ENCODE results near the gene SGMS1.

The SGMS1 gene

DNA sequence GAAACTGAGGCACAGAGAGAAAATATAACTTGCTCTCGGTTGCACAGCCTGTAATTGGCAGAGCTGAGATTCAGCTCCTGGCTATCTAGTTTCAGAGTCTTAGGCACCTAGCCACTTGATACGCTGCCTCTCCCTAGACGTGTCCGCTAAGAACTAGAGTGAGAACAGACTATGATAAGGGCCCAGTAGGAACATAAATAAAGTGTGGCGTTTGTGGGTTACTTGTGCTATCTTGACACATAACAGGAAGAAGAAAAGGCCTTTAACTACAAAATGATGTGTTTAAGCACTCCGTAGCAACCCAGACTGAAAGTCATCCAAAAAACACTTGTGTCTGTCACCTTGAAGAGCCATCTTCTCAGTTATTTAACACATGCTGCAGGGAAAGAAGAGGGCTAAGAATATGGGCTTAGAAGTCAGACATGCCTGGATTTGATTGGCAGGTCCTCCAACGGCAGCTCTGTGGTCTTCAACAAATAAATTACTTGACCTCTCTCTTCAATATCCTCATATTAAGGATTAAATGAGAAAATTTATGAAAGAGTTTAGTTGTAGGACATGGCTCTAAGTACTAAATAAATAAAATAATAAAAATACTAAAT lies 96.2 kb downstream of the SGMS1 start:
- DNase-seq: no peak
- in situ Hi-C loops (cut with HindIII; ENCODE audit: low pct_ligation_motif_present, low pct_unique_long_range_greater_than_20kb, low sequenced_read_pairs): no loop called here

DNA sequence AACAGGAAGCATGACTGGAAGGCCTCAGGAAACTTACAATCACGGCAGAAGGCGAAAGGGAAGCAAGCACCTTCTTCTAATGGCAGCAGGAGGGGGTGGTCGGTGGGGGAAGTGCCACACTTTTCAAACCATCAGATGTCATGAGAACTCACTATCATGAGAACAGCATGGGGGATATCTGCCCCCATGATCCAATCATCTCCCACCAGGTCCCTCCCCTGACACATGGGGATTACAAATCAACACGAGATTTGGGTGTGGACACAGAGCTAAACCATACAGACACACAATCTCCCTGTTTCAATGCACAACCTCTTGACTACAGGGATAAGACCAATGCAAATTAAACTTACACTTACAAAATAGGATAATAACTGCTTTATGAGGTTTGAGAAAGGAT lies 97.6 kb downstream of the SGMS1 start:
- DNase-seq: no peak
- in situ Hi-C loops (cut with HindIII; ENCODE audit: low pct_ligation_motif_present, low pct_unique_long_range_greater_than_20kb, low sequenced_read_pairs): no loop called here

DNA sequence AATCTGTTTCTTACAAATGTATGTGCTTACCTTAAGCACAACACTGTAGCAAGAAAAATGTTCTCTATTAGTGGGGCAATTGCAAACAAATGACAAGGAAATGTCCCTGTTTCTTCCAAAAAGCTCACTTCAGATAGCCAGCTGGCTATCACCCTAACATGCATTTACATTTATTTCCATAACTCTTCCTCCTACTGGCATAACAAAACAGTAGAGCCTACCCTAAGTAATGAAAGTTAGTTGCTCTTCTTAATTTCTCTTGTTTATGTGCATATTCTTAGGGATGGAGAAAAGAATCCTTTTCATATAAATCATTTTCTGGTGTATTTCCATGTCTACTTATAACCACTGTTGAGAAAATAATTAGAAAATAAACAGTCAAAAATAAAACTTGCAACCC lies 100.4 kb downstream of the SGMS1 start:
- no peak for DNase-seq
- in situ Hi-C loops (cut with HindIII; ENCODE audit: low pct_ligation_motif_present, low pct_unique_long_range_greater_than_20kb, low sequenced_read_pairs): no loop called here

DNA sequence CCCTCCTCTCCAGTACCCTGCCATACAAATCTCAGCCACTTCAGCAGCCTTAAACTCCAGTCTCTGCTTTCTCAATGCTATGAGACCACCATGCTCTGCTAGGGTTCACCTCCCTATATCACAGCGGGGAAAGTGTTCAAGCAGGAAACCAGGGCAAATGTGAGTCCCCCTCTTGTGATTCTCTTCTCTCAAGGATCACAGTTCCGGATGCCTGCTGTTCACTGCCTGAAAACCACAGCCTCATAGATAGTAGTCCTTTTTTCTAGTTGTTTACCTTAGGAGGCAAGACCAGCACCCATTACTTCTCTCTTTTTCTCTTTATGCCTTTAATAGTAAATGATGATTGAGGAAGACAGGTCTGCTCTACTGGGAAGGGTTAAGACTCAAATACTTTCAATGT lies 100.8 kb downstream of the SGMS1 start:
- in situ Hi-C loops (cut with HindIII; ENCODE audit: low pct_ligation_motif_present, low pct_unique_long_range_greater_than_20kb, low sequenced_read_pairs): no loop called here
- DNase-seq: no peak

DNA sequence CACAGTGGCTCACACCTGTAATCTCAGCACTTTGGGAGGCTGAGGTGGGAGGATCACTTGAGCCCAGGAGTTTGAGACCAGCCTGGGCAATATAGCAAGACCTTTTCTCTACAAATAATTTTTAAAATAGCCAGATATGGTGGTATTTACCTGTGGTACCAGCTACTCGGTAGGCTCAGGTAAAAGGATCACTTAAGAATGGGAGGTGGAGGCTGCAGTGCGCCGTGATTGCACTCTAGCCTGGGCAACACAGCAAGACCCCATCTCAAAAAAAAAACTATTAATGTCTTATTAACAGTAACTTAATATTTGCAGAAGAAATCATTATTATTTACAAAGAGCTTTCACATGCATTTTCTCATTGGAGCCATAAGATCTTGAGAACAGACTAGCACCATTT lies 103.6 kb downstream of the SGMS1 start:
- DNase-seq: no peak
- in situ Hi-C loops (cut with HindIII; ENCODE audit: low pct_ligation_motif_present, low pct_unique_long_range_greater_than_20kb, low sequenced_read_pairs): no loop called here

DNA sequence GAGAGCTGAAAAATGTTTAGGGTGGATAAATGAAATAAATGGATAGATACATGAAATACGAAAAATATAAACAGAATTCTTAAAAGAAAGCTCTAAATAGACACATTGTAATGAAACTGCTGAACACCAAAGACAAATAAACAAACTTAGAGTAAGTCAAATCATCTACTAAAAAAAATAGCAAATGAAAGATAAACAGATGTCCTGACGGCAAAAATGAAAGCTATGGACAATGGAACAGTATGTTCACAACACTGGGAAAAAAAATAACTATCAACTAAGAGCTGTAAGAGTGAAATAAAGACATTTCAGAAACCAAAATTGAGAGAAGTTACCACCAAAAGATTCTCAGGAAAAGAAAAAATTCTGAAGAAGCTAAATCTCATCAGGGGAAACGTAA lies 106.1 kb downstream of the SGMS1 start:
- no peak for DNase-seq
- in situ Hi-C loops (cut with HindIII; ENCODE audit: low pct_ligation_motif_present, low pct_unique_long_range_greater_than_20kb, low sequenced_read_pairs): no loop called here

DNA sequence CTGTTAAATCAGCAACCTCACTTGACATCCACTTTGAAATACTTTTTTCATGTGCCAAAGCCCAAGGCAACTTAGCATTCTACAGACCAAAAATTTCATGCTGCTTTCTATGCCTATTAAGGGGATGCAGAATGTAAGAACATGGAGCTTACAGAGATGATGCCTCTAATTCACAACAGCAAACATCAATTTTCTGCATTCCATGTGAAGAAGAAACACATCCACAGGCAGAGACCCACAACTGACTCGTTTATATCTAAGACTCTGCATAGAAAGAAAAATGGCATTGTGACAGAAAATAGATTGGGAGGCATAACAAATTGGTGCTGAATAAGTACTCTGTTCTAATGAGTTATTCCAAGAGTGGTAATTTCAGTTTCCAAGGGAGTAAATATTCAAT lies 107.6 kb downstream of the SGMS1 start:
- in situ Hi-C loops (cut with HindIII; ENCODE audit: low pct_ligation_motif_present, low pct_unique_long_range_greater_than_20kb, low sequenced_read_pairs): no loop called here
- DNase-seq: no peak

DNA sequence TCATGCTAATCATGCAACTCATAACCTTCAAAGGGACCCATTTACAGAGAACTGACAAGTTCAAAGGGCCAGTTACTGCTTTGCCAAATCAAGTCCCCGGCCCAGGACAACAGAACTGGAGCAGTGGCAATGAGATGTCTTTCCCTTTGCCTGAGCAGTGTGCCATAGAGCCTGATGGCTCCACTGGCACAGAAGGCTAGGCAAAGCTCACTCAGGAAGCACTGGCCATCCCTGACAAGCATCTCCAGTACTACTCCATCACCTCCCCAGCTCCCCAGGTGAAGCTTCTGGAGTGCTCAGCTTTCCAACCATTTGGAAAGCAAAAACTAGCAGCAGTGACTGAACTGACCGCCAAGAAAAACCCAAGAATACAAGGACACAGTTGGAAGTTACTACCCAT lies 108.3 kb downstream of the SGMS1 start:
- no peak for DNase-seq
- in situ Hi-C loops (cut with HindIII; ENCODE audit: low pct_ligation_motif_present, low pct_unique_long_range_greater_than_20kb, low sequenced_read_pairs): no loop called here

DNA sequence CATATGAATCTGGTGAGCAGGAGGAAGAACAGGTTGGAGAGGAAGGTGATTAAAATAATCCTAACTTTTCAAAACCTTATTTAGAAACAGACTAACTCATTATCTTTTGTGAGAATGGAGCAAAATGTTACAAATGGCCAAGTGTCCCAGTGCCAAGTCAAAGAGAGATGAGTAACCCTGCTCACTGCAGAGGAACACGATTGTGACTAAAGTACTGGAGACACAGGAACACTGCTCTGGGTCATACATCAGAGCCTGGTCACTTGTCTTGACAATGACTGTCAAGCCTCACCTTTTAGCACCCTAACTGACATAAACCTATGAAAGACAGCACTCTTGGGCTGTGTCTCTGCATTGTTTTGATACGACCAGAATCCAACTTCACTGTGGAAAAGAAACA lies 108.8 kb downstream of the SGMS1 start:
- in situ Hi-C loops (cut with HindIII; ENCODE audit: low pct_ligation_motif_present, low pct_unique_long_range_greater_than_20kb, low sequenced_read_pairs): no loop called here
- no peak for DNase-seq

DNA sequence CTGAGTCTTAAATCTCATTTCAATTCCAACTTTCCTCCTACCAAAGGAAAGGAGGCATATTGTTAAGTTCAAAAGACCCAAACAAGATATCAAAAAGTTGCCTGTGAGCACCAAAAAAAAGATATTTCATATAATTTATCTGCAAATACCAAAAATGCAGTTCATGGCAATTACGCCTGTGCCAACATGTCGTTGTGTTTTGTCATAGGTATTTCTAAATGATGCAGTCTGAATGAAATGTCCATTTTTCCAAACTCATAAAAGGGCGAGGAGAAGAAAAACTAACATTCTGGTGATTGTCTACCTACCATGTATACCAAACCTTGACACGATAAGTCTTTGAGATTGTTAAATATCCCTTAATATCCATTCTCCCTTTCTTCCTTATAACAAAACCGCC lies 109.8 kb downstream of the SGMS1 start:
- DNase-seq: no peak
- in situ Hi-C loops (cut with HindIII; ENCODE audit: low pct_ligation_motif_present, low pct_unique_long_range_greater_than_20kb, low sequenced_read_pairs): no loop called here

DNA sequence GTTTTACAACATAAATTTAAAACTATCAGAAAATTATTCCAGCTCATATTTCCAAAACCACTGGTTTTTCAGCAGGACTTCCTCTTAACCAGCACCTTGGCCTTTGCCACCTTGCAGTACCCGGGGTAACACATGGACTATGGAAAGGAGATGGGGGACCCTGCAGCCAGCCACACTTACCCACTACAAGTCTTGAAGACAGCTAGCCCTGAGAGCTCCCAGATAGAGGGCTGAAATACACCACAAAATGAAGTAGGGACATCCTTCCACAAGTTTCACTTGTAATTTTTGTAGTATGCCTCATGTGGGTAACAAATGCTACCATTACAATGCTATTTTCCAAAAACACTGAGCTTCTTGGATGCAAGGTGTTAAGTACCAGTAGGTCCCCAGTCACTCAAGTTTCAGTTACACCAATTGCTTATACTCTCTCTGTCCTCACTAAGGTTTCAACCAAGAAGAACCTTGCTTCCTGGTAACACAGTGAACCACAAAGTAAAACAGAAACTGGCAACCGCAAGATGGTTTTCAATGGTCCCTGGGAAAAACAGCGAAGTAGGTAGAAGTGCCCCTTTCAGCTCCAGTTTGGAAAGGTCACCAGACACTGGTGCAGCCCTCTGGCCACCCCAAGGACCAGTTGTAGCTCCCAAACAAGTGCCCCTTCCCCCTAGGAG lies 110.9 kb downstream of the SGMS1 start:
- no peak for DNase-seq
- in situ Hi-C loops (cut with HindIII; ENCODE audit: low pct_ligation_motif_present, low pct_unique_long_range_greater_than_20kb, low sequenced_read_pairs): no loop called here

DNA sequence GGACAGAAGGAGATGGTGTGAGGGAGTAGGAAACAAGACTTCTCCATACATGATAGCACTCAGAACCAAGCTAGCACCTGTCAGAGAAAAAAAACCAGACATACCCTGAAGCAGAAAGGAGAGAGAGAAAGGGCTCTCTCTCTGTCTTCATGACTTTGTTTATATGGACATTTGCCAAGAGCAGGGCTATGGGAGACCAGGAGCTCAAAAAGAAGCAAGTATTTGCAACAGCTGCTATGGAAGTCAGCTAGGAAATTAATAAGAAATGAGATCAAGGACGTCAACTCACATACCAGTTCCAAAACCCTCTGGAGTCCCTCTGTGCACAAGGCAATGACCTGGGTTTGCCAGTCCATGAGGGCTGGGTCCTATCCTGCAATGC lies 111.6 kb downstream of the SGMS1 start:
- DNase-seq: no peak
- in situ Hi-C loops (cut with HindIII; ENCODE audit: low pct_ligation_motif_present, low pct_unique_long_range_greater_than_20kb, low sequenced_read_pairs): no loop called here

DNA sequence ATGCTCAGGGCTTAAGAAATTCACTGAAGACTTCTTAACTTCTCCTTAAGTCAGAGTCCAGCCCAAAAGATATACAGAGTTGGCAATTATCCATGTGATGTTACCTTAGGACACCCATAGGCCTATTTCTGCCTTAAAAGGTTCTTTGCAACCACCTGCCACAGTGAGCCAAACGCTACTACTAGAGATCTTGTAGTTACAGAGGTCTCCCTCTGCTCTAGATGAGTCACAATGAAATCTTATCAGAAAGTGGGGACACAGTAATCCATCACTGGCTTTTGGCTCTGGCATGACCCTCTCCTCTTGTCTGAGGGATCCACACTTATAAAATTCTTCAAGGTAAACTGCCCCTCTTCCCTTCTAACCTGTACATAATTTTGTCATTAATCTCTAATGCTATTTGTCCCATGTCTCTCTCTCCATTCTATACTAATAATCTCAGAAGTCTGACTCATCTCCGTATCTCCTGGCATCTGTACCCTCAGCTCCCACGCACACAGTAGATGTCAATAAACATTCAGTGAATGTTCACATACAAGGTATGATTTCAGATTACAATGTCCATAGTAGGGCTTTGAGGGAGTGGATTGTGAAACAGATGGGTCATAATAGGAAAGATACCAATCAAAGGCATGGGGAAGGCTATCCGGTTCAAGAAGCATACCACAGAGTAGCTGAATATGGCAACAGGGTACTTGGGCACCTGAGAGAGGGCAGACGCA lies 112.1 kb downstream of the SGMS1 start:
- no peak for DNase-seq
- in situ Hi-C loops (cut with HindIII; ENCODE audit: low pct_ligation_motif_present, low pct_unique_long_range_greater_than_20kb, low sequenced_read_pairs): no loop called here

DNA sequence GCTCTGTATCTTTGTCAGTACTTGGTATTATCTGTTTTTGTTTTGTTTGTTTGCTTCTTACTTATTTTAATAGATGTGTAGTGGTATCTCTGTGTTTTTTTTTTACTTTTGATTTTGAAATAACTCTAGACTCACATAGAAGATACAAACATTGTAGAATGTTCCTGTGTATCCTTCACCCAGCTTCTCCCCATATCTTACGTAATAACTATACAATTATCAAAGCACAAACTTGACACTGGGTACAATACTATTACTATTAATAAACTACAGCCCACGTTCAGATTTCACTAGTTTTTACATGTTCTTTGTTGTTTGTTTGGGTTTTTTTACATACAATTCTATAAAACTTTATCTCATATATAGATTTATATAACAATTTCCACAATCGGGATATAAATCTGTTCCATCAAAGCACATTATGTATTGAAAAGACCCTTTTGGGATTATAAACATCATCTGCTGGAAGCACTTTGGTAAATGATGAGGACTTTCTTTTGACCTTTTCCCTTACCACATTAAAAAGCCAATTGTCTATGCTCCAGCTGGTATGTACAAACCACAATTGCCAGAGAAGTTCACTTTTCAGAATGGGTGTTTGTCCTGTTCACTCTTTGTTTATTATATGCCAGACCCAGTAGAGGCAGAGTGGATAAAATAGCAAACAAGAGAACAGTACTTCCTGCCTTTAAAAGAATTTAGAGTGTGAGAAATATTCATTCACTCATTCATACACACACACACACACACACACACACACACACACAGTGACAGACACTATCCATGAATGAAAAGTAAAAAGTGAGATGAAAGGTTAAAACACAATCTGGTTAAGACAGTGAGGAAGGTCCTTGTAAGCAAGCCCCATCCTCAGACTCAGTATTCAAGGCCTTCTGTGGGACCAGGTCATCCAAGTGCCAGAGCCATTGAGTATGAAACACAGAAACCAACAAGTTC lies 113.0 kb downstream of the SGMS1 start:
- in situ Hi-C loops (cut with HindIII; ENCODE audit: low pct_ligation_motif_present, low pct_unique_long_range_greater_than_20kb, low sequenced_read_pairs): no loop called here
- no peak for DNase-seq

DNA sequence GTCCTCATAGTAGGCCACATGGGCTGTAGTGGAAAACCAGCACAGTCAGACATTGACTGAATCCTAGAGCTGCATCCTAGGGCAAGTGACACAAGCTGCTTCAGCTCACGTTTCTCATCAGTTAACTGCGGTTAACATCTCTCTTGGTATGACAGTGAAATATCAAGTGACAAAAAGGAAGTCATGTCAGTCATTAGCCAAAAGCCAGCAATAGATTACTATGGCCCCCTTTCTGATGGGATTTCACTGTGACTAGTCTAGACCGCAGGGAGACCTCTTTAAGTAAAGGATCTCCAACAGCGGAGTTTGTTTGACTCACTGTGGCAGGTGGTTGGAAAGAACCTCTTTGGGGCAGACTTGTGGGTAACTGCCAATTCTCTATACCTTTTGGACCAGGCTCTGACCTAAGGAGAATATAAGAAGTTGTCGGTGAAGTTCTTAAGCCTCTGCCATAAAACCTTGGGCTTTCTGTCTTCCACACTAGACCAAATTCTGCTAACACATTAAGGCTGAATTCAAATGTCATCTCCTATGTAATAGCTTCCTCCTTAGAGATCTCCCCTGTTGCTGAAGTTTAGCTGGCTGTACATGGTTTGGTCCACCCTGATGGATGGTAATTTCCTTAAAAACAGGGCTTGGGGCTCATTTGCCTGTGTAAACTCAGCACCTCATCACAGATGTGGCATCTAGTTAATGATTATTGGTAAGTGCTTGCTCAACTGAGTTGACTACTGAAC lies 115.3 kb downstream of the SGMS1 start:
- in situ Hi-C loops (cut with HindIII; ENCODE audit: low pct_ligation_motif_present, low pct_unique_long_range_greater_than_20kb, low sequenced_read_pairs): no loop called here
- peak; percentile 34 for DNase-seq

DNA sequence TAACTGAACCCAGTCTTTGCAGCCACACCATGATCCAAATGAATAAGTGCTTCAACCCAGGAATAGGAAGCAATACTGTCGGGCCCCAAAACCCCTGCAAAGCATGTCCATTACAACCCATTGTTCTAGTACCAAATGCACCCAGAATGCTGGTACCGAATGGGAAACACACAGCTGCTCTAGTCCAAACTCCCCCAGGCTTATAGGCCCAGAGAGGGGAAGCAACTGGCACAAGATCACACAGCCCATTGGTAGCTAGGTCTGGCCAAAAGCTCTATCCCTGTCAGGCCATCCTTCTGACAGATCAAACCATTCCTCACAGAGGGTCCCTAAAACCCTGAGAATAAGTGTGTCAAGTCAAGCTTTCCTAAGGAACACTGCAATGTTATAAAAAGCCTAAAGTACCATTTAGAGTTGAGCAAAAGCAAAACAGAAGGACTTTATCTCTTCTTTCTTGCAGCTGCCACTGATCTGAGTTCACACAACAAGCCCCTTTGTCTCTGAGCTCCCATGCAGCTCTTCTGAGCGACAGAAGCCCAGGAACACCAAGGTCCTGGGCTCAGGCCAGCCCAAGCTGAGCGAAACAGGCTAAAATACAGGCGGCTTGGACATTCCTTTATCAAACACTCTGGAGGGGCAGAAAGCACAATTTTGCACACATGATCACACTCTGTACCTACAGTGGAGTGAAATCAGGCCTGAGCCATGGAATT lies 116.7 kb downstream of the SGMS1 start:
- in situ Hi-C loops (cut with HindIII; ENCODE audit: low pct_ligation_motif_present, low pct_unique_long_range_greater_than_20kb, low sequenced_read_pairs): no loop called here
- no peak for DNase-seq

DNA sequence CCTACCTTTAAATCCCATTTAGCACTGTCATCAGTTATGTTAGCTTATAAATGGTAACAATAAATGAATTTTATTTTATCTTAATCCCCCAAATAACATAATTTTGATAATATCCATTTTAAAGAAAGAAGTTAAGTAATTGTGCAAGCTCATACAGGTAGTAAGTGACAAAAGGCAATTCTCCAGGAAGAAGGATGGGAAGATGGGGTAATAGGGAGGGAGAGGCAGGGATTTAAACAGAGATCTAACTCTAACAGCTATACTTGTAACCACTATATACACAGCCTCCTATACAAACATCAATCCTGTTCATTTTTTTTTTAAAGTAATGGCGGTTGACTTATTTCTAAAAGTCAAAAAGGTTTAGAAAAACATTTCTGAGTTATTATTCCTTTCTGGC lies 119.4 kb downstream of the SGMS1 start:
- in situ Hi-C loops (cut with HindIII; ENCODE audit: low pct_ligation_motif_present, low pct_unique_long_range_greater_than_20kb, low sequenced_read_pairs): no loop called here
- DNase-seq: no peak

Measured in ACHN (cell line).